Transverse colon (tissue), 4 donors: Measurements from ENCODE around the gene STAT6. TPM values are rescaled to one million over a fixed set of nuclear protein-coding genes. Genes with fewer than 3 reads are reported as not detected.
A peak's percentile ranks its signal among the peaks of the same experiment; 100 is the strongest.

ENCODE experiments used
- DNase-seq: peaks from one replicate; pipeline ENCODE4 v3.0.0-alpha.2; 2019
- H3K27ac ChIP-seq, 4 donors: fragments of 200-600 bp; sonication (generic); 2 replicates each; pipeline ENCODE4 v1.5.1; 2016 to 2018; ENCODE audit warnings: inconsistent platforms in 4 of 4
- H3K27me3 ChIP-seq: fragments of 200-600 bp; sonication (generic); 2 replicates; pipeline ENCODE4 v1.5.1; 2017; ENCODE audit warnings: inconsistent platforms
- H3K36me3 ChIP-seq, 4 donors: fragments of 200-600 bp; sonication (generic); 2 replicates each; pipeline ENCODE4 v1.5.1; 2017 to 2019; ENCODE audit warnings: inconsistent platforms in 4 of 4
- H3K4me1 ChIP-seq, 4 donors: fragments of 200-600 bp; sonication (generic); 2 replicates each; pipeline ENCODE4 v1.5.1; 2017 to 2020; ENCODE audit warnings: inconsistent platforms in 4 of 4
- H3K4me3 ChIP-seq, 4 donors: fragments of 200-600 bp; sonication (generic); 1 replicate in 1 of 4; 2 replicates in 3 of 4; pipeline versions ENCODE4 v1.5.1 to v1.6.1; 2017 to 2019; ENCODE audit warnings: inconsistent platforms in 4 of 4
- H3K9me3 ChIP-seq, 2 donors: fragments of 200-600 bp; sonication (generic); 2 replicates each; pipeline ENCODE4 v1.5.1; 2017 to 2019; ENCODE audit warnings: inconsistent platforms in 2 of 2
- CTCF ChIP-seq, 5 experiments: fragments of 200-600 bp in 3 of 5; fragments of 450-650 bp in 2 of 5; sonication (generic) in 3 of 5; IDR thresholded peaks; 1 replicate in 2 of 5; 2 replicates in 3 of 5; pipeline ENCODE4 v1.5.1; 2016 to 2017; ENCODE audit warnings: antibody characterized with exemption in 5 of 5, inconsistent platforms in 3 of 5, mild to moderate bottlenecking in 2 of 5, moderate library complexity in 1 of 5
- EP300 ChIP-seq: sonication (generic); formaldehyde crosslinking; IDR thresholded peaks from one replicate; pipeline ENCODE4 v1.6.1; 2017; ENCODE audit warnings: antibody characterized with exemption, low read depth
- POLR2A ChIP-seq: fragments of 450-650 bp; IDR thresholded peaks from one replicate; pipeline ENCODE4 v1.6.1; 2016; ENCODE audit warnings: antibody characterized with exemption, mild to moderate bottlenecking, moderate library complexity
- POLR2AphosphoS5 ChIP-seq, 3 donors: sonication (generic); formaldehyde crosslinking; IDR thresholded peaks; one replicate each; pipeline ENCODE4 v1.6.1; 2016; ENCODE audit warnings: antibody characterized with exemption in 3 of 3
- WGBS, 2 donors: methylation state at CpG; one replicate each; pipeline ENCODE4 v1.1.5; 2018; ENCODE audit warnings: low coverage in 1 of 2; 5-methylcytosine and 5-hydroxymethylcytosine counted together
- in situ Hi-C, 4 donors: fragments of 200-750 bp; cut with MboI; loops; one replicate each; pipeline versions ENCODE4 v1.15.0 to v1.15.1; 2017; ENCODE audit warnings: low sequenced_read_pairs in 3 of 4, low pct_ligation_motif_present in 1 of 4, low pct_unique_long_range_greater_than_20kb in 1 of 4
- intact Hi-C: fragments of 100-400 bp; cut with DNase I; formaldehyde crosslinking; loops from one replicate; pipeline ENCODE4 v1.15.1; 2023; ENCODE audit warnings: low total_unique reads
- total RNA-seq, 4 donors: library from RNA; depleted of rRNA; stranded (reverse); fragments of >200 nt; gene quantifications; one replicate each; pipeline ENCODE4 v1.1.0, GENCODE V29; 2016

Gene STAT6
- total RNA-seq, 4 donors from 2014 or later, result 181 to 318 (median 198) TPM

- TF ChIP-seq POLR2A, result no peak
- no peak for TF ChIP-seq CTCF (IDR thresholded peaks at IDR 0.05)
- TF ChIP-seq EP300, result no peak
- TF ChIP-seq POLR2AphosphoS5 (IDR thresholded peaks at IDR 0.05), result no peak
- H3K4me1 ChIP-seq, result peaks cover 11 to 62% (median 20%) of the 10 kb centered on the region in 4 donors
- in situ Hi-C loops (no loop called here), intact Hi-C loops (no loop called here)
- H3K27ac ChIP-seq, result peak overlapping the region in 1 of 4 donors; percentile 30
- H3K27me3 ChIP-seq, result no peaks in the 10 kb centered on the region
- peaks cover 0 to 31% (median 9%) of the 10 kb centered on the region in 4 donors for H3K36me3 ChIP-seq
- 87% methylated on average over 3 to 8 of the region's 8 CpGs for WGBS, 2 donors
- no peak for DNase-seq
- H3K4me3 ChIP-seq, result no peak overlapping the region
- H3K9me3 ChIP-seq, result no peaks in the 10 kb centered on the region
These were observed 14.2 kb downstream of the STAT6 start for GRCh38 chr12:57096748-57097553.

DNA sequence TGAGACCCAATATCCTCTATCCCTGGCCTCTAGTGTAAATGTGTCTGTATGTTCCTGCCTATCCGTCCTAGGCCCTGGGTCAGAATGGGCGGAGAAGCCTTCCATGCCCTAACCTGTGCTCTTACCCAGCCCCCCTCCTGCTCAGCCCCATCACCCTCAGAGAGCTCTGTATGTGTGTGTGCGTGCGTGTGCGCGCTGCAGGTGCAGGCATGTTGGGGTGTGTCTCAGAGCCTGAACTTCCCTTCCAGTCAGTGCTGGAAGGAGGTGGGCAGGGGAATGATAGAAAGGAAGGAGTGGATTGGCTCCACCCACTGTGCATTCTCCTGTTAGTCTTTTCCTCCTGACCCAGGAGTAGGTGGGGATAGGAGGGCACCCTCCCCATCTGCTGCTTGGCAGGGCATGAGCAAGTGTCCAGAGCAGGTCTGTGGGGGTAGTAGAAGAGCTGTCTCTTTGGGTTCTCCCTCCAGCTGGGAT is 15.0 kb downstream of the STAT6 start:
- Histone ChIP-seq H3K27ac (peak overlapping the region in 1 of 4 donors; percentile 30), H3K27me3 (no peaks in the 10 kb centered on the region), H3K4me1 (peaks cover 16 to 62% (median 27%) of the 10 kb centered on the region in 4 donors), H3K4me3 (no peak overlapping the region), H3K9me3 (no peaks in the 10 kb centered on the region), H3K36me3 (peaks cover 0 to 31% (median 9%) of the 10 kb centered on the region in 4 donors)
- intact Hi-C loops (no loop called here), in situ Hi-C loops (no loop called here)
- WGBS, 2 donors, result 75% methylated on average over 6 of the region's 6 CpGs; no CpG with 5 or more reads in 1 of the 2 donors
- DNase-seq, result no peak
- TF ChIP-seq EP300, result no peak

GRCh38 chr12:57095440-57095839 is 15.7 kb downstream of the STAT6 start:
- in situ Hi-C loops, result no loop called here
- 79% methylated on average over 3 of the region's 3 CpGs; no CpG with 5 or more reads in 1 of the 2 donors for WGBS, 2 donors

GRCh38 chr12:57094208-57095160 is 16.7 kb downstream of the STAT6 start:
- intact Hi-C loops, result no loop called here
- Histone ChIP-seq H3K36me3 (peaks cover 0 to 31% (median 7%) of the 10 kb centered on the region in 4 donors), H3K9me3 (no peaks in the 10 kb centered on the region), H3K27me3 (no peaks in the 10 kb centered on the region), H3K4me3 (no peak overlapping the region), H3K27ac (peak overlapping the region; percentile 75 to 98 (median 95)), H3K4me1 (peaks cover 21 to 63% (median 39%) of the 10 kb centered on the region in 4 donors)
- in situ Hi-C loops, result no loop called here
- DNase-seq, result no peak
- WGBS, 2 donors, result 20 to 54% methylated on average over 4 to 15 of the region's 15 CpGs
- TF ChIP-seq POLR2A, result no peak
- no peak for TF ChIP-seq POLR2AphosphoS5 (IDR thresholded peaks at IDR 0.05)

More at GRCh38 chr12:57095440-57095839, 15.7 kb downstream of the STAT6 start:
- Histone ChIP-seq H3K36me3 (peaks cover 0 to 31% (median 9%) of the 10 kb centered on the region in 4 donors), H3K9me3 (no peaks in the 10 kb centered on the region), H3K27ac (peak overlapping the region in 1 of 4 donors; percentile 98), H3K4me3 (no peak overlapping the region), H3K27me3 (no peaks in the 10 kb centered on the region), H3K4me1 (peaks cover 21 to 63% (median 31%) of the 10 kb centered on the region in 4 donors)
- DNase-seq, result no peak
- TF ChIP-seq POLR2A, result no peak
- no peak for TF ChIP-seq EP300
- no peak for TF ChIP-seq CTCF (IDR thresholded peaks at IDR 0.05)
- no peak for TF ChIP-seq POLR2AphosphoS5 (IDR thresholded peaks at IDR 0.05)
- intact Hi-C loops, result no loop called here
